ENCODE data around the gene DLGAP4. TPM values are rescaled to one million over a fixed set of nuclear protein-coding genes. Genes with fewer than 3 reads are reported as not detected.

Gene DLGAP4
- total and polyA plus RNA-seq, 10 of the 15 experiments (the other 5 are each of a cell fraction or from before 2014, with no cell fraction given), result 0.42 to 43.3 (median 19.0) TPM

DNA sequence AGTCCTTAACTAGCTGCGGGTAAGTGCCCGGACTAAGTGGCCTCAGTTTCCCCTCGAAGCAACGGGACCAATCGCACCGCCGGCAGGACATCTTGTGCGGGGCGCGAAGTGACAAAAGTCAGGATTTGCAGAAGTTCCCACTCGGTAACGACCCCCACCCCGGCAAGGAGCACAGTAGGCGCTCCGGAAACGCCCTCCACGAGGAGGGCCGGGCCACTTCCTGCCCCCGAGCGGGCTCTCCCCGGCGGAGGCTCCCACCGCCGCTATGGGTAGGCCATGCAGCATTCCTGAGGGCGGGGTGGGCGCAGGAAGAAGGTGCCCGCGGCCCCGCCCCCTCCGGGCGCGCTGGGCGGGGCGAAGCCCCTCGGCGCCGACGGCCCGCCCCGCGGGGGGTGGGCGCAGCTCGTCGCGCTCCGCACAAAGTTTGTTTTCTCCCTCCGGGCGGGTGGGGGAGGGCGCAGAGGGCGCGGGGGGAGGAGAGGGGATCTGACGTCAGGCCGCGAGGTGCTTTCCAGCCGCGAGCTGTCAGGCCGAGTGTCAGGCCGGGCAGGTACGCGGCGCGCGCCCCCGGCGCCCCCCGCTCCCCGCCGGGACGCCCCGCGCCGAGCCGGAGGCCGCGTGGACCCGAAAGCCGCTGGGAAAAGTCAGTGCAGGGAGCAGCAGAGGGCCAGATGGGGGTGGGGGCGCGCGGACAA lies 267.1 kb downstream of the DLGAP4 start, which contains the start of gene TGIF2 (continued):
- TF ChIP-seq, protein P1, sequence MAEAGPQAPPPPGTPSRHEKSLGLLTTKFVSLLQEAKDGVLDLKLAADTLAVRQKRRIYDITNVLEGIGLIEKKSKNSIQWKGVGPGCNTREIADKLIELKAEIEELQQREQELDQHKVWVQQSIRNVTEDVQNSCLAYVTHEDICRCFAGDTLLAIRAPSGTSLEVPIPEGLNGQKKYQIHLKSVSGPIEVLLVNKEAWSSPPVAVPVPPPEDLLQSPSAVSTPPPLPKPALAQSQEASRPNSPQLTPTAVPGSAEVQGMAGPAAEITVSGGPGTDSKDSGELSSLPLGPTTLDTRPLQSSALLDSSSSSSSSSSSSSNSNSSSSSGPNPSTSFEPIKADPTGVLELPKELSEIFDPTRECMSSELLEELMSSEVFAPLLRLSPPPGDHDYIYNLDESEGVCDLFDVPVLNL (IDR thresholded peaks at IDR 0.05; ENCODE audit: low read depth, low read length), result no peak
- TF ChIP-seq POLR2AphosphoS2 (IDR thresholded peaks at IDR 0.05; ENCODE audit: low read depth, low read length) (peak; percentile 56; the same call in 1 of the 2 replicates), MTA2 (IDR thresholded peaks at IDR 0.05; ENCODE audit: low read depth) (peak; percentile 22; the same call in 1 of the 2 replicates), KLF5 (IDR thresholded peaks at IDR 0.05; ENCODE audit: partially characterized antibody) (no peak), NFYB (IDR thresholded peaks at IDR 0.05; ENCODE audit: insufficient read depth, low read depth, low read length) (no peak), IKZF2 (IDR thresholded peaks at IDR 0.05) (peak; percentile 26 to 37; a peak in 2 of 4 replicates), RB1 (IDR thresholded peaks at IDR 0.05; ENCODE audit: borderline replicate concordance) (peak; percentile 66), CEBPB (IDR thresholded peaks at IDR 0.05; ENCODE audit: borderline replicate concordance in 1 of 2, low read depth in 2 of 2, low read length in 2 of 2) (no peak), MEF2B (IDR thresholded peaks at IDR 0.05; ENCODE audit: partially characterized antibody, poor library complexity, severe bottlenecking) (no peak), NR2F1 (conservative IDR thresholded peaks at IDR 0.05) (no peak; the same call in 1 of the 2 replicates), JUNB (IDR thresholded peaks at IDR 0.05) (no peak), ZZZ3 (IDR thresholded peaks at IDR 0.05; ENCODE audit: control insufficient read depth, insufficient read length, low read depth) (no peak), TCF12 (IDR thresholded peaks at IDR 0.05; ENCODE audit: low read depth, low read length) (0 out of 2 replicates have a peak, but pooled peaks have one; percentile 56), SMAD5 (IDR thresholded peaks at IDR 0.05; ENCODE audit: low read depth) (no peak), NRF1 (conservative IDR thresholded peaks at IDR 0.05; ENCODE audit: low read depth, low read length) (no peak), NR2C1 (IDR thresholded peaks at IDR 0.05) (0 out of 2 replicates have a peak, but pooled peaks have one; percentile 24), CREM (IDR thresholded peaks at IDR 0.05; ENCODE audit: low read depth) (no peak), HCFC1 (IDR thresholded peaks at IDR 0.05; ENCODE audit: low read length) (no peak), EP300 (IDR thresholded peaks at IDR 0.05; ENCODE audit: borderline replicate concordance in 1 of 2, control insufficient read depth in 1 of 2, low read depth in 2 of 2, low read length in 2 of 2) (0 out of 4 replicates have a peak, but pooled peaks of 1 of the 2 experiments have one; percentile 27), EZH2 (IDR thresholded peaks at IDR 0.05; ENCODE audit: borderline replicate concordance, control insufficient read depth, low read depth, low read length) (no peak)
- TF ChIP-seq, protein P2, sequence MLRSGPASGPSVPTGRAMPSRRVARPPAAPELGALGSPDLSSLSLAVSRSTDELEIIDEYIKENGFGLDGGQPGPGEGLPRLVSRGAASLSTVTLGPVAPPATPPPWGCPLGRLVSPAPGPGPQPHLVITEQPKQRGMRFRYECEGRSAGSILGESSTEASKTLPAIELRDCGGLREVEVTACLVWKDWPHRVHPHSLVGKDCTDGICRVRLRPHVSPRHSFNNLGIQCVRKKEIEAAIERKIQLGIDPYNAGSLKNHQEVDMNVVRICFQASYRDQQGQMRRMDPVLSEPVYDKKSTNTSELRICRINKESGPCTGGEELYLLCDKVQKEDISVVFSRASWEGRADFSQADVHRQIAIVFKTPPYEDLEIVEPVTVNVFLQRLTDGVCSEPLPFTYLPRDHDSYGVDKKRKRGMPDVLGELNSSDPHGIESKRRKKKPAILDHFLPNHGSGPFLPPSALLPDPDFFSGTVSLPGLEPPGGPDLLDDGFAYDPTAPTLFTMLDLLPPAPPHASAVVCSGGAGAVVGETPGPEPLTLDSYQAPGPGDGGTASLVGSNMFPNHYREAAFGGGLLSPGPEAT (IDR thresholded peaks at IDR 0.05; ENCODE audit: low read depth), result no peak
- TF ChIP-seq, protein P3, sequence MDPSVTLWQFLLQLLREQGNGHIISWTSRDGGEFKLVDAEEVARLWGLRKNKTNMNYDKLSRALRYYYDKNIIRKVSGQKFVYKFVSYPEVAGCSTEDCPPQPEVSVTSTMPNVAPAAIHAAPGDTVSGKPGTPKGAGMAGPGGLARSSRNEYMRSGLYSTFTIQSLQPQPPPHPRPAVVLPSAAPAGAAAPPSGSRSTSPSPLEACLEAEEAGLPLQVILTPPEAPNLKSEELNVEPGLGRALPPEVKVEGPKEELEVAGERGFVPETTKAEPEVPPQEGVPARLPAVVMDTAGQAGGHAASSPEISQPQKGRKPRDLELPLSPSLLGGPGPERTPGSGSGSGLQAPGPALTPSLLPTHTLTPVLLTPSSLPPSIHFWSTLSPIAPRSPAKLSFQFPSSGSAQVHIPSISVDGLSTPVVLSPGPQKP (IDR thresholded peaks at IDR 0.05; ENCODE audit: low read depth, low read length), result no peak
- TF ChIP-seq, protein P4, sequence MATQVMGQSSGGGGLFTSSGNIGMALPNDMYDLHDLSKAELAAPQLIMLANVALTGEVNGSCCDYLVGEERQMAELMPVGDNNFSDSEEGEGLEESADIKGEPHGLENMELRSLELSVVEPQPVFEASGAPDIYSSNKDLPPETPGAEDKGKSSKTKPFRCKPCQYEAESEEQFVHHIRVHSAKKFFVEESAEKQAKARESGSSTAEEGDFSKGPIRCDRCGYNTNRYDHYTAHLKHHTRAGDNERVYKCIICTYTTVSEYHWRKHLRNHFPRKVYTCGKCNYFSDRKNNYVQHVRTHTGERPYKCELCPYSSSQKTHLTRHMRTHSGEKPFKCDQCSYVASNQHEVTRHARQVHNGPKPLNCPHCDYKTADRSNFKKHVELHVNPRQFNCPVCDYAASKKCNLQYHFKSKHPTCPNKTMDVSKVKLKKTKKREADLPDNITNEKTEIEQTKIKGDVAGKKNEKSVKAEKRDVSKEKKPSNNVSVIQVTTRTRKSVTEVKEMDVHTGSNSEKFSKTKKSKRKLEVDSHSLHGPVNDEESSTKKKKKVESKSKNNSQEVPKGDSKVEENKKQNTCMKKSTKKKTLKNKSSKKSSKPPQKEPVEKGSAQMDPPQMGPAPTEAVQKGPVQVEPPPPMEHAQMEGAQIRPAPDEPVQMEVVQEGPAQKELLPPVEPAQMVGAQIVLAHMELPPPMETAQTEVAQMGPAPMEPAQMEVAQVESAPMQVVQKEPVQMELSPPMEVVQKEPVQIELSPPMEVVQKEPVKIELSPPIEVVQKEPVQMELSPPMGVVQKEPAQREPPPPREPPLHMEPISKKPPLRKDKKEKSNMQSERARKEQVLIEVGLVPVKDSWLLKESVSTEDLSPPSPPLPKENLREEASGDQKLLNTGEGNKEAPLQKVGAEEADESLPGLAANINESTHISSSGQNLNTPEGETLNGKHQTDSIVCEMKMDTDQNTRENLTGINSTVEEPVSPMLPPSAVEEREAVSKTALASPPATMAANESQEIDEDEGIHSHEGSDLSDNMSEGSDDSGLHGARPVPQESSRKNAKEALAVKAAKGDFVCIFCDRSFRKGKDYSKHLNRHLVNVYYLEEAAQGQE (IDR thresholded peaks at IDR 0.05; ENCODE audit: low read depth, low read length), result no peak

Data from GM12878 (cell line).